ENCODE results near the gene PRUNE2.

PRUNE2 gene

DNA sequence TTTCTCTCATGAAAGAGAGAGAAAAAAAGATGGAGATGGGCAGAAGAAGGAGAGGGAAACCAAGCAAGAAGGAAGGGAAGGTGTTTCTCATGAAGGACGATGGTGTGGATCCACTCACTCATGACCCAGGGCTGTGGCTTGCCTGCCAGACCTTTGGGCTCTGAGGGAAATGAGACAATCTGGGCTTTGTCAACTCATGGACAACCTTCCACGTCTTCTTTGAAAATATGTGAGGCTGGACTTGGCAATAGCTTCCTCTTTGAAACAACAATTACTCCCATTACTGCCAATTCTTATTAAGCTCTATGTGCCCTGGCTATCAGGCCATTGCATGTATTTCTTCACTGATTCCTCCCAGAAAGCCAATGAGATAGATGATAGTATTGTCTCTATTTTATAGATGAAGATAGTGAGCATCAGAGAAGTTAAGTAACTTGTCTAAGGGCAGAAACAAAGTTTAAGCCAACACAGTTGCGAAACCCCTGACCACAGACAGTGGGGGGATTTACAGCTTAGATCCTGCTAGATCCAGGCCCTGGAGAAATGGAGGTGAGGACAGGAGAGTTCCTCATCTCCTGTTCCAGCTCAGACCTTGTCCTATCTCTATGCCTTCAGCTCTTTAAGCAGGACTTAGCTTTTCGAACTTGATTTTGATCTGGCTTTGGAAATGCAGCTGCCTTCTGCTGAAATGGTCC is 314.5 kb downstream of the PRUNE2 start:
- H3K4me3 ChIP-seq (ENCODE audit: low read length): no peak overlapping the region
- peaks cover 26% of the 10 kb centered on the region for H3K4me1 ChIP-seq (ENCODE audit: control insufficient read depth, low read length)
- H4K20me1 ChIP-seq (ENCODE audit: control insufficient read depth, insufficient read depth, low read depth, low read length): no peaks in the 10 kb centered on the region
- H3K27ac ChIP-seq (ENCODE audit: low read depth, low read length): no peak overlapping the region
- H3K9me3 ChIP-seq (ENCODE audit: control insufficient read depth, insufficient read depth, low read length): no peaks in the 10 kb centered on the region
- no peaks in the 10 kb centered on the region for H3F3A ChIP-seq (ENCODE audit: control insufficient read depth, insufficient read depth)
- H3K36me3 ChIP-seq (ENCODE audit: control insufficient read depth, low read length): no peaks in the 10 kb centered on the region
- no peak overlapping the region for H3K4me2 ChIP-seq (ENCODE audit: low read length)
- no peaks in the 10 kb centered on the region for H3K9me2 ChIP-seq (replicated peaks; ENCODE audit: control insufficient read depth, low read length)
- H3K27me3 ChIP-seq (ENCODE audit: control insufficient read depth, low read length): no peaks in the 10 kb centered on the region
- no peak for TF ChIP-seq EZH2phosphoT487 (IDR thresholded peaks at IDR 0.05; ENCODE audit: borderline replicate concordance, low read length)
- TF ChIP-seq, protein P1, sequence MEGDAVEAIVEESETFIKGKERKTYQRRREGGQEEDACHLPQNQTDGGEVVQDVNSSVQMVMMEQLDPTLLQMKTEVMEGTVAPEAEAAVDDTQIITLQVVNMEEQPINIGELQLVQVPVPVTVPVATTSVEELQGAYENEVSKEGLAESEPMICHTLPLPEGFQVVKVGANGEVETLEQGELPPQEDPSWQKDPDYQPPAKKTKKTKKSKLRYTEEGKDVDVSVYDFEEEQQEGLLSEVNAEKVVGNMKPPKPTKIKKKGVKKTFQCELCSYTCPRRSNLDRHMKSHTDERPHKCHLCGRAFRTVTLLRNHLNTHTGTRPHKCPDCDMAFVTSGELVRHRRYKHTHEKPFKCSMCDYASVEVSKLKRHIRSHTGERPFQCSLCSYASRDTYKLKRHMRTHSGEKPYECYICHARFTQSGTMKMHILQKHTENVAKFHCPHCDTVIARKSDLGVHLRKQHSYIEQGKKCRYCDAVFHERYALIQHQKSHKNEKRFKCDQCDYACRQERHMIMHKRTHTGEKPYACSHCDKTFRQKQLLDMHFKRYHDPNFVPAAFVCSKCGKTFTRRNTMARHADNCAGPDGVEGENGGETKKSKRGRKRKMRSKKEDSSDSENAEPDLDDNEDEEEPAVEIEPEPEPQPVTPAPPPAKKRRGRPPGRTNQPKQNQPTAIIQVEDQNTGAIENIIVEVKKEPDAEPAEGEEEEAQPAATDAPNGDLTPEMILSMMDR (IDR thresholded peaks at IDR 0.05; ENCODE audit: low read depth, low read length, poor library complexity, severe bottlenecking): no peak
- H3K79me2 ChIP-seq (ENCODE audit: control insufficient read depth, low read length): no peaks in the 10 kb centered on the region

DNA sequence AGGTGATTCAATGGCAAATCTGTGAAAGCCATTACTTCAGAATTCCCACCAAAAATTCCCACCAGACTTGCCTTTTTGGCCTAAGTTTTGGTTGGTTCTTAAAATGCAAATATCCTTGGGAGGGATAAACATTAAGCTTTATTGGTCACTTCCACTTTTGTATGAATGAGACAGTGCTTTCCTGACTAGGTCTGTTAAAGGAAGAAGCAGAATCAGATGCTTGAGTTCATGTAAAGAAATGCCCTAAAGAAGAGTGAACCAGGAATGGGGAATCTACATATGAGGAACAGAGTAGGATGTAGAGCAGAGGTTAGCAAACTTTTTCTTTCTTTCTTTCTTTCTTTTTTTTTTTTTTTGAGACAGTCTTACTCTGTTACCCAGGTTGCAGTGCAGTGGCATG is 317.6 kb downstream of the PRUNE2 start:
- no peaks in the 10 kb centered on the region for H3K27me3 ChIP-seq (ENCODE audit: control insufficient read depth, low read length)
- H4K20me1 ChIP-seq (ENCODE audit: control insufficient read depth, insufficient read depth, low read depth, low read length): no peaks in the 10 kb centered on the region
- H3F3A ChIP-seq (ENCODE audit: control insufficient read depth, insufficient read depth): no peaks in the 10 kb centered on the region
- H3K9me2 ChIP-seq (replicated peaks; ENCODE audit: control insufficient read depth, low read length): no peaks in the 10 kb centered on the region
- no peak overlapping the region for H3K4me2 ChIP-seq (ENCODE audit: low read length)
- TF ChIP-seq, protein P1 (IDR thresholded peaks at IDR 0.05; ENCODE audit: low read depth, low read length, poor library complexity, severe bottlenecking): no peak
- no peak for TF ChIP-seq EZH2phosphoT487 (IDR thresholded peaks at IDR 0.05; ENCODE audit: borderline replicate concordance, low read length)
- no peaks in the 10 kb centered on the region for H3K36me3 ChIP-seq (ENCODE audit: control insufficient read depth, low read length)
- no peak overlapping the region for H3K27ac ChIP-seq (ENCODE audit: low read depth, low read length)
- H3K79me2 ChIP-seq (ENCODE audit: control insufficient read depth, low read length): no peaks in the 10 kb centered on the region
- H3K9me3 ChIP-seq (ENCODE audit: control insufficient read depth, insufficient read depth, low read length): no peaks in the 10 kb centered on the region
- H3K4me1 ChIP-seq (ENCODE audit: control insufficient read depth, low read length): peaks cover 12% of the 10 kb centered on the region
- H3K4me3 ChIP-seq (ENCODE audit: low read length): no peak overlapping the region

DNA sequence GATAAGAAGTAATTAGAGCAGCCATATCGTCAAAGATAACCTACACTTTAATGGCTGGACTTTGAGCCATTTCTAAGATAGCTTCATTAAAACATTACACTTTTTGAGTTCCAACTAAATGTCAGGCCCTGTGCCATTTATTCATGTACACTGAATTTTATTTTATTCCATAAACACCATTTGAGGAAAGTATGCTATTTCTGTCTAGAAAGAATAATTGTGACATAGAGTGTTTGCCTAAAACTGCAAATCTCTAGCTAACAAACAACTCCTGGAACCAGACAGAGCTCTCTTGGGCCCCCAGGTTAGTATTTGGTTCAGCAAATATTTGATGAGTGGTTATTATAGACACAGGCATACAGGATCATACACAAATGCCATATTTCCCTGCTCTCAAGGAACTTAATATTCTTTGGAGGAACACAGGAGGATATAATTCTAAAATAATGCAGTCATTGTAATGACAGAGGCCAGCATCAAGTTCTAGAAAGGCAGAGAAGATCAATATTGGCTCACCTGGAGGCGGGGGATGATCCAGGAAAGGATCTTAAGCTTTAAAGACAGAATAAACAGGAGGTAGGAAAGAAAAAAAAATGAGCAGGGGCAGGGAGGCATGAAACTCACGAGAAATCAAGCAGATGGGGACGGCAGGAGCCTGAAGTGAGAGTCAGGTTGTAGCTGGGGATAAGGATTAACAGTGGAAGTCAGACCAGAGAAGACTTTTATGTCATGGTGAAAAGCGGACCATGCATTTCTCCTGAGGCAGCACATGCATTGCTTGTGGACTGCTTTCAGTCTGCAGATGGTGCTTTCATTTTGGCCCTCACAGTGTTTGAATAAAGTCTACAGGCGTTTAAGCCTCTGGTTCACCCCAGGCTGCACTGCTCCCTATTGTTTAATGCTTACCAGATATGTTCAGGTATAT is 319.3 kb downstream of the PRUNE2 start:
- Histone ChIP-seq H3K9me3 (ENCODE audit: control insufficient read depth, insufficient read depth, low read length) (no peaks in the 10 kb centered on the region), H3K79me2 (ENCODE audit: control insufficient read depth, low read length) (no peaks in the 10 kb centered on the region), H3K9me2 (replicated peaks; ENCODE audit: control insufficient read depth, low read length) (no peaks in the 10 kb centered on the region), H4K20me1 (ENCODE audit: control insufficient read depth, insufficient read depth, low read depth, low read length) (no peaks in the 10 kb centered on the region), H3K36me3 (ENCODE audit: control insufficient read depth, low read length) (no peaks in the 10 kb centered on the region), H3K4me3 (ENCODE audit: low read length) (no peak overlapping the region), H3K27ac (ENCODE audit: low read depth, low read length) (no peak overlapping the region), H3K4me1 (ENCODE audit: control insufficient read depth, low read length) (peaks cover 10% of the 10 kb centered on the region), H3F3A (ENCODE audit: control insufficient read depth, insufficient read depth) (no peaks in the 10 kb centered on the region), H3K27me3 (ENCODE audit: control insufficient read depth, low read length) (no peaks in the 10 kb centered on the region), H3K4me2 (ENCODE audit: low read length) (no peak overlapping the region)
- TF ChIP-seq, protein P1 (IDR thresholded peaks at IDR 0.05; ENCODE audit: low read depth, low read length, poor library complexity, severe bottlenecking): no peak
- TF ChIP-seq EZH2phosphoT487 (IDR thresholded peaks at IDR 0.05; ENCODE audit: borderline replicate concordance, low read length): no peak
